Activated CD8-positive, alpha-beta memory T cell treated with anti-CD3 and anti-CD28 coated beads for 1 hour (primary cell): ENCODE results near the gene SPC24.
"Not testable (repeated sequence)": the region's sequence is repeated elsewhere in the genome, so short reads cannot be mapped to it uniquely, and the experiment has no call there.

Source experiments
- DNase-seq, 2 donors: peaks; one replicate each; pipeline ENCODE4 v3.0.0-alpha.2; 2020; ENCODE audit warnings: low read depth in 1 of 2; ENCODE audit errors: extremely low read depth in 1 of 2

The SPC24 gene

DNA sequence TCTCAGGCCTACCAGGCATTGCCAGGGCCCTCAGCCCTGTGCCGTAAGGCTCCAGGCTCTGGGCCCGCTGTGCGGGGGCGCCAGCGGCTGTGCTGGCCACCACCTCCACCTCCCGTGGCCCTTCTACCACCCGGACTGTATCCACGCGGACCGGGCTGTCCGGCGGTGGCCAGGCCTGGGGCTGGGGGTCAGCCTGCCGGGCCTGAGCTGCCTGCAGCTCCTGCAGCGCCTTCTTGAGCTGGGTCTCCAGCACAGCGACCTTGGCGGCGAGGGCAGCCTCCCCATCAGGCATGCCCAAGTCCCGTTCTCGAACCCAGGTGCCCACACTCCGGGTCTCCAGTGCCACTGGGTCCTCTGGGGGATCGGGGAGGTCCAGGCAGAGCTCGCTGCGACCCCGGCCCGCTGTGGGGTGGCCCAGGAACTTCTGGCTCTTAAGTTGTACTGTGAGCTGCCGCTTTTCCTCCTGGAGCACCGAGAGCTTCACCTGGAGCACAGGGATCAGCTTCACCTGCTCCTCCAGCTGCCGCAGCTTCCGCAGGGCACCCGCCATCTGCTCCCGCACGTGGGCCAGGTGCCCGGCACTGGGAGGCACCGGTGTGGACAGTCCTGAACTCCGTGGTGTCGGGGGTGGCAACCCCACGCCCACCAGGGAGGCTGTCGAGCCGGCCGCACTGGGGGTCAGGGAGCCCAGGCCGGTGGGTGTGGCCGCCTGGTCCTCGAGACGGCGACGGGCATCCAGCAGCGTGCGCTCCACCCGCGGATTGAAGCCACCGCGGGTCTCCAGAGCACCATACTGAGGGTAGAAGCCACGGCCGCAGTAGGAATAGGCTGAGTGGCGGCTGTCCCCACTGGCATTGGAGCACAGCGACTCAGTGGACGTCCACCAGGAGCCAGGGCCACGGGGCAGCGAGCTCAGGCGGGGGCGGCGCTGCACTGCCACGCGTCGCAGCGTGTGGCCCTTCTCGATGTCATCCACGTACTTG is 37.7 kb upstream of the SPC24 start:
- no peak for DNase-seq

DNA sequence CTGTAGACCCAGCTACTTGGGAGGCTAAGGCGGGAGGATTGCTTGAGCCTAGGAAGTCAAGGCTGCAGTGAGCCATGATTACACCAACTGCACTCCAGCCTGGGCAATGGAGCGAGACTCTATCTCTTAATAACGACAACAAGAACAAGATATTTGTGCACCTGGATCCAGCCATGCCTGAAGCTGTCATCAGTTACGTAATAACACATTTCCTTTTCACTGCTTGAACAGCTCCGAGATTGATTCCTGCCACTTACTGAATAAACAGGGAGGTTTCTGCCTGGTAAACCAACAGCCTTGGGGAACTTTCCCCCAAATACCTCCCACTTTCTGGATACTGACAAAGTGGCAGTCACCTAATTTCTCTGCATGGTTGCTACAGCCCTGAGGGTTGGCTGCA is 36.4 kb upstream of the SPC24 start:
- DNase-seq = no peak

GRCh38 chr19:11191273-11191755 is 35.7 kb upstream of the SPC24 start:
- DNase-seq = no peak

DNA sequence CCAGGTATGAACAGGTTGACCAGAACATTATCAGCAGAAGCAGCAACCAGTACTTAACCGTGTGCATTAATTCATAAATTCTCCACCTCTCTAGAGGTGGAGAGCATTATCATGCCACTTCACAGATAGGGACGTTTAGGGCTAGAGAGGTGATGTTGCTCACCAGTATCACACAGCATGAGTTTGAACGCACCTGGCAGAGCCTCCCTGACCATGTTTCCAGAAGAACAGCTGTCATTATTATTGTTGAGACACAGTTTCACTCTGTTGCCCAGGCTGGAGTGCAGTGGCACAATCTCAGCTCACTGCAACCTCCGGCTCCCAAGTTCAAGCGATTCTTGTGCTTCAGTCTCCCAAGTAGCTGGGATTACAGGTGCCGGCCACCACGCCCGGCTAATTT is 34.9 kb upstream of the SPC24 start:
- DNase-seq = no peak

DNA sequence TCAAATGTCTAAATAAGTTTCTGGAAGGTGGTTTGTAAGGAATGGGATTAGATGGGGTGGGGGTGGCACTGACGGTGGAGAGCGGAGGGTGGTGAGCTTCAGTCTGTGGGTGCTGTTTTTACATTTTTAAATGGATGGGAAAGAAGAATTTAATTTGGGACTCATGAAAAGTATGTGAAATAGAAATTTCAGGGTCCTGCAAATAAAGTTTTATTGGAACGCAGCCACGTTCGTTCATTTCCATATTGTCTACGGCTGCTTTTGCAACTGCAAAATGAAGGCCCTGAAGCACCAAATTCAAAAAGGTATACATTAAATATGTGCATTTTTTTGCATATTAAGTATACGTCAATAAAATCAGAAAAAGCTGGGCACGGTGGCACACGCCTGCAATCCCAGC is 31.9 kb upstream of the SPC24 start:
- DNase-seq = no peak

- no peak for DNase-seq
These were observed 27.4 kb upstream of the SPC24 start for GRCh38 chr19:11182994-11183393.

DNA sequence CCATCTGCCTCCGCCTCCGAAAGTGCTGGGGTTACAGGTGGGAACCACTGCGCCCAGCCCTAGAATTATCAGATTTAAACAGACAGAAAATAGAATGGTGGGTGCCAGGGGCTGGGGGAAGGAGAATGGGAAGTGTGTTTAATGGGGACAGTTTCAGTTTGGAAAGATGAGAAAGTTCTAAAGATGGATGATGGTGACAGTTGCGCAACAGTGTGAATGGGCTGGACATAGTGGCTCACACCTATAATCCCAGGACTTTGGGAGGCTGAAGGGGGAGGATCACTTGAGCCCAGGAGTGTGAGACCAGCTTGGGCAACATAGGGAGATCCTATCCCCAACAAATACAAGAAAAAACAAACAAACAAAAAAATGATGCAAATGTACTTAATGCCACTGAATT is 25.9 kb upstream of the SPC24 start:
- DNase-seq = no peak

- not testable (repeated sequence) for DNase-seq
These were observed 25.4 kb upstream of the SPC24 start for GRCh38 chr19:11180975-11181374.

DNA sequence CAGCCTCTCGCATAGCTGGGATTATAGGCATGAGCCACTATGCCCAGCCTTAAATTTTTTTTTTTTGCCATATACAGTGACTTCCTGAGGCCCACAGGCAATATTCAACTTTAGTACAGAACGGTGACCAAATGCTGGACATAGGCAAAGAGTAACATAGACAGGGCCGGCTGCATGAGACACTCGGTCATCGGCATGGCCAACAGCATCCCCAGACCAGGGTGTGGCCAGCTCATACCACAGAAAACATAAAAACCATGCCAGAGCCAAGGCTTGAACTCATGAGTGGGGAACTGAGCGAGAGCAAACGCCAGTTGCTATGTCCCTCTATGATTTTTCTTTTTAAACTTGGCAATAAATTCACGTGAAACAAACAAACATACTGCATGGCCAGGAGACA is 24.8 kb upstream of the SPC24 start:
- no peak for DNase-seq

- no peak for DNase-seq
These were observed 24.2 kb upstream of the SPC24 start for GRCh38 chr19:11179716-11180297.

GRCh38 chr19:11179145-11179465 is 23.5 kb upstream of the SPC24 start:
- DNase-seq = not testable (repeated sequence)

- no peak for DNase-seq
These were observed 22.0 kb upstream of the SPC24 start for GRCh38 chr19:11177592-11177991.

DNA sequence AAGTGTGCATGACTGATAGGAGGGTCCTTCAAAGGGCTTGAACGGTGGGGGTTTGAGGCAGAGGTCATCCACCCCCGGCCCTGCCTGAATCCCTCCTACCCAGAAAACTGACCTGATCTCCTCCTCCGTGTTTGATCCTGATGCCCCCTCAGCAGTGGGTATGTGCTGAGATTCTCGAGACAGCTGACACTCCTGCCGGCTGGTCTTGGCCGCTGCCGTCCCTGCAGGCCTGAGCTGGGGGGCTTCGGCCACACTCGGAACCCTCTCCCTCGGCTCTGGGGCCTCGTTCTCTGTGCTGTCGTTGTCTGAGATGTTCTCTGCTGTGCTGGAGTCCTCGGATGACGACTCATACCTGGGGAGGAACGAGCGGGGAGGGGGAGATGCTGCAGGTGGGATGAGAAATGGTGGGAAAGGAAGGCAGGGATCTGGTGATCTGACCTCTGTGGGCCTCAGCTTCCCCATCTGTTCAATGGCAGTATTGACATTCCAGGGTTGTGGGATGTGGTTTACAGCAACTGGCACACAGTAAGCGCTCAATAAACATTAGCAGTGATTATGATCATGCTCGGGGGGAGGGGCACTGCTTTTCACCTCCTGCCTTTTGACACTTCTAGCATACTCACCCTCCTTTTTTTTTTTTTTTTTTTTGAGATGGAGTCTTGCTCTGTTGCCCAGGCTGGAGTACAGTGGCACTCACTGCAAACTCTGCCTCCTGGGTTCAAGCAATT is 21.0 kb upstream of the SPC24 start:
- DNase-seq = no peak

GRCh38 chr19:11175920-11176319 is 20.3 kb upstream of the SPC24 start:
- DNase-seq = no peak

- DNase-seq = no peak
These were observed 18.8 kb upstream of the SPC24 start for GRCh38 chr19:11174336-11174735.

DNA sequence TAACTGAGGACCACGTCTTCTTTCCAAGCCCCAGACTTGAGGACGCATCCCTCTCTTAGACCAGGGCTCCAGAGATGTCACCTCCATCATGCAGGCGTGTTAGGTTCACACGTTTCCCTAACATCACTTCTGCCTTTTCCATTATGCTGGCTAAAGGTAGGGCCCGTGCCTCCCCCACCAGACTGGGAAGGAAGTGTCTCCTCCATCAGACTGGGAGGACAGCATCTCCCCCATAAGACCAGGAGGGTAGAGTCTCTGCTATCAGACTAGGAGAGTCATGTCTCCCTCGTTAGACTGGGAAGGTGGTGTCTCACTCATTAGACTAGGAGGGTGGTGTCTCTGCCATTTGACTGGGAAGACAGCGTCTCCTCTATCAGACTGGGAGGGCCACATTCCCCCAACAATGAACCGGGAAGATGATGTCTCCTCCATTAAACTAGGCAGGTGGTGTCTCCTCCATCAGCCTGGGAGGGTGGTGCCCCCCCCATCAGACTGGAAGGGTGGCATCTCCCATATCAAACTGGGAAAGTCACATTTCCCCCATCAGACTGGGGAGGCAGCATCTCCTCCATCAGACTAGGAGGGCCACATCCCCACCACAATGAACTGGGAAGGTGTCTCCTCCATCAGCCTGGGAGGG is 18.1 kb upstream of the SPC24 start:
- DNase-seq = no peak

DNA sequence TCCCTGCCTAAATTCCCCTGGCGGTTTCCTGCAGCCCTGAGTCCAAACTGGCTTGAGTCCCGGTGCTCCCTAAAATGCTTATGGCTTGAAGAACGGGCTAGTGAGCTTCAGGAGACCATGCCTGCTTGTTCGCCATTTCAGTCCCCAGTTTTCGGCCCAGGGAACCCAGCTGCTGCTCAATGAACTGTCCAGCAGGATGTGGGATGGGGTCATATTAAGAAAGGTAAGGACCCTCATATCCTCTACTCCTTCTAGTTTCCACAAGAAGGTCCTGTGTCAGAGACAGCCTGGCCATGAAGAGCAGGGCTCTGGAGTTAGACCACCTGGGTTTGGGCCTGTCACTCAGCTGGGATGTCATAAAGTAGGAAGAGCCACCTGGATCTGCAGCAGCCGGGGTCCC is 17.0 kb upstream of the SPC24 start:
- no peak for DNase-seq

DNA sequence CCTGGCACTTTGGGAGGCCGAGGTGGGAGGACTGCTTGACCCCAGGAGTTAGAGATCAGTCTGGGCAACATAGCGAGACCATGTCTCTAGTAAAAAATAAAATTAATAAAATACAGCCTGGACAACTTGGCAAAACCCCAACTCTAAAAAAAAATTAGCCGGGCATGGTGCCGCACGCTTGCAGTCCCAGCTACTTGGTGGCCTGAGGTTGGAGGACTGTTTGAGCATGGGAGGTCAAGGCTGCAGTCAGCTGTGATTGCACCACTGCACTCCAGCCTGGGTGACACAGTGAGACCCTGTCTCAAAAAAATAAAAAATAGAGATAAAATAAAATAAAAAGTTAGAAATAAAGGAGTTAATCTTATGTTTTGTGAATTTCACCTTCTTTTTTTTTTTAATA is 15.6 kb upstream of the SPC24 start:
- DNase-seq = no peak

GRCh38 chr19:11169896-11170678 is 14.5 kb upstream of the SPC24 start:
- DNase-seq = no peak

DNA sequence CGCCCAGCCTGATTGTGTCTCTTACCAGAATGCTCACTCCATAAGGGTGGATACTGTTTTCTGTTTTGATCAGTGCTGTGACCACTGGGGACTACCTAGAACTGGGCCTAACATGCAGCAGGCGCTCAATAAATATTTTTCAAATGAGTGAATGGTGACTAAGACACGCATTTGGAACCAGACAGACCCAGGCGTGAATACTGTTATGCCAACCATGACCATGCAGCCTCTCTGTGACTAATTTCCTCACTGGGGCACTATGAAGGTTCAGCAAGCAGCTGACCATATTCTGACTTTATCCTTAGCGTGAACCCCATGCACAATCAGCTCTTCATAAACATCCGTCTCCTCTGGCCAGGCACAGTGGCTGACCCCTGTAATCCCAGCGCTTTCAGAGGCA is 13.0 kb upstream of the SPC24 start:
- DNase-seq = no peak
